ENCODE data around the gene HOXC4.

GRCh38 chr12:54019924-54020590 lies 33.6 kb upstream of the HOXC4 start:
- TF ChIP-seq POLR2A (IDR thresholded peaks at IDR 0.05; ENCODE audit: low read length) = no peak
- no peak for TF ChIP-seq EP300 (IDR thresholded peaks at IDR 0.05)
- no peak for TF ChIP-seq CTCF (IDR thresholded peaks at IDR 0.05)
- TF ChIP-seq REST (IDR thresholded peaks at IDR 0.05) = no peak

Measured in A549 (cell line).